GM20000 (cell line): ENCODE data around the gene COQ5.

ENCODE experiments used
- DNase-seq: peaks from one replicate; pipeline ENCODE4 v3.0.0; 2012; ENCODE audit warnings: low spot score
- TF ChIP-seq, protein P1 (sequence below): IDR thresholded peaks from 2 replicates; pipeline ENCODE4 v1.5.1; 2012; ENCODE audit warnings: mild to moderate bottlenecking, control low read depth; ENCODE audit errors: extremely low read depth, missing control alignments

Gene COQ5, protein sequence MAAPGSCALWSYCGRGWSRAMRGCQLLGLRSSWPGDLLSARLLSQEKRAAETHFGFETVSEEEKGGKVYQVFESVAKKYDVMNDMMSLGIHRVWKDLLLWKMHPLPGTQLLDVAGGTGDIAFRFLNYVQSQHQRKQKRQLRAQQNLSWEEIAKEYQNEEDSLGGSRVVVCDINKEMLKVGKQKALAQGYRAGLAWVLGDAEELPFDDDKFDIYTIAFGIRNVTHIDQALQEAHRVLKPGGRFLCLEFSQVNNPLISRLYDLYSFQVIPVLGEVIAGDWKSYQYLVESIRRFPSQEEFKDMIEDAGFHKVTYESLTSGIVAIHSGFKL

DNA sequence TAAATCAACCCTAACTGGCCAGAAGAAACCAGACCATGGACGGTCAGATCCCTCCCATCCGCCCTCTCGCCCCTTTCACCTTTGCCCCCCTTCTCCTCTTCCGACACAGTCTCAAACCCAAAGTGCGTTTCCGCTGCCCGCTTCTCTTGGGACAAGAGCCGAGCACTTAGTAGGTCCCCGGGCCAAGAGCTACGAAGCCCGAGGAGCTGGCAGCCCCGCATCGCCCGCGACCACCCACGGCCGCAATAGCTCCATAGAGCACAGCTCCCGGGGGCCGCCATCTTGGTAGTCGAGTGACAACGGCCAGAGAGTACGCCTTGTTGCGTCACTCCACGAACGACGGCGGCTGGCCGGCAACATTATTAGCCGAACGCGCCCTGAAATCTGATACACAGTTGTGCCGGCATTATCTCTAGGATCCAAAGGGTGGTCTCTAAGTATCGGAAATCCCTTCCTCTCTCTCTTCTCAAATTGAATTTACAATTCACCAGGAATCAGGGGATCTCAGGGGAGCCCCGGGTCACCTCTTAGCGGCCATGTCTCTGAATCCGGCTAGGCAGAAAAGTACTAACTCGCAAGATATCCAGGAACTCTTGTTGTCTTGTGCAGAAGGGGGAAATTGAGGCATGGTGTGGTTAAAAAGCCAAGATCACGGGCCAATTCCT is at the start of gene COQ5:
COQ5 (minus strand) TSS at position 298 of the 665 bp plus-strand sequence; CDS start at position 281, 17 bp downstream.
- DNase-seq: peak; percentile 84
- TF ChIP-seq, protein P1, sequence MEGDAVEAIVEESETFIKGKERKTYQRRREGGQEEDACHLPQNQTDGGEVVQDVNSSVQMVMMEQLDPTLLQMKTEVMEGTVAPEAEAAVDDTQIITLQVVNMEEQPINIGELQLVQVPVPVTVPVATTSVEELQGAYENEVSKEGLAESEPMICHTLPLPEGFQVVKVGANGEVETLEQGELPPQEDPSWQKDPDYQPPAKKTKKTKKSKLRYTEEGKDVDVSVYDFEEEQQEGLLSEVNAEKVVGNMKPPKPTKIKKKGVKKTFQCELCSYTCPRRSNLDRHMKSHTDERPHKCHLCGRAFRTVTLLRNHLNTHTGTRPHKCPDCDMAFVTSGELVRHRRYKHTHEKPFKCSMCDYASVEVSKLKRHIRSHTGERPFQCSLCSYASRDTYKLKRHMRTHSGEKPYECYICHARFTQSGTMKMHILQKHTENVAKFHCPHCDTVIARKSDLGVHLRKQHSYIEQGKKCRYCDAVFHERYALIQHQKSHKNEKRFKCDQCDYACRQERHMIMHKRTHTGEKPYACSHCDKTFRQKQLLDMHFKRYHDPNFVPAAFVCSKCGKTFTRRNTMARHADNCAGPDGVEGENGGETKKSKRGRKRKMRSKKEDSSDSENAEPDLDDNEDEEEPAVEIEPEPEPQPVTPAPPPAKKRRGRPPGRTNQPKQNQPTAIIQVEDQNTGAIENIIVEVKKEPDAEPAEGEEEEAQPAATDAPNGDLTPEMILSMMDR: no peak

DNA sequence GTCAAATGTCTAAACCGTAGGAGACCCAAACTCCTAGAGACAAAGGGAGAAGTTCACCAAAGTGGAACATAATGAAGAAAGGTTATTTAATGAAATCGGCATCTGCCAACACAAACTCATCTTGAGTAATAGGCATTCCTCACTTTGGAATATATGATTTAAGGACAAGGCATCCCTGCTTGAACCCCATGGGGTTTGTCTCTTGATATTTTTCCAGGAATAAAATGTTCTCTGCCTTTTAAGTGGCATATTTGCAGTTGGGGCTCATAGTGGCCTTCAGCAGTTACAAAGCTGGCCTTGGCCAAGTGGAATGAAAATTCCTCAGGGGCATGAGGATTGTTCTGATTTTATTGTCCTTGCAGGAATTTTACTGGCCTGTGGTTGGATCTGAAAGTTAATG is 45.1 kb upstream of the COQ5 start:
- TF ChIP-seq, protein P1: no peak
- DNase-seq: no peak

DNA sequence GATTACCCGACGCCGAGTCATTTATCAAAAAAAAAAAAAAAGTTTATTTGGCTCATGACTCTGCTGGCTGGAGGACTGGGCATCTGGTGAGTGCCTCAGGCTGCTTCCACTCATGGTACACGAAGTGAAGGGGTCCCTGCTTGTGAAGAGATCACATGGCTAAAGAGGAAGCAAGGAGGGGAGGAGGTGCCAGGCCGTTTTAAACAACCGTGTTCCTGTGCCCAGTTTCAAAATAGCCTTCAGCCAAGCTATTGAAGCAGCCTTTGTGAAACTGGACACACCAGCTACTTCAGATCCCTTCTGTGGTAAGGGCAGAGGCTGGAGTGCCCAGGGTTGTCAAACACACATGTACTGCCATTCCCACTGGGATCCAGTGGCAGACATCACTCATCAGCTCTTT is 44.6 kb upstream of the COQ5 start:
- DNase-seq: no peak
- TF ChIP-seq, protein P1: no peak

DNA sequence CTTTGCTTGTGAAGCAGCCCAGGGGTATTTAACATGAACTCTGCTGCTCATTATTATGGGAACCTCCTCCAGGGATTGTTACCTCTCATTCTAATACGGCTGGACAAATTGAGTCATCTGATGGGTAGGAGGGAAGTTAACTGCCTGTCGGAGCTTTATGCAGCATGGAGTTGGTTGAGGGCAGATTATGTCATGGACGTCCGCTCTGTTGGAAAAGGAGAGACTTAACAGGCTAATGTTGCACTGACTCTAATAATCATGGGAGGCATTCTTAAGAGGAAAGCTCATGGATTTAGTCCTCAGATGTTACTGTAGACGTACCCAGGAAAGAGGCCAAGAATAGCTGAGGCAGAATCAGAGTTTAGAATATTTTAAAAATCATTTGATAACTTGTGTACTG is 42.3 kb upstream of the COQ5 start:
- TF ChIP-seq, protein P1: no peak

DNA sequence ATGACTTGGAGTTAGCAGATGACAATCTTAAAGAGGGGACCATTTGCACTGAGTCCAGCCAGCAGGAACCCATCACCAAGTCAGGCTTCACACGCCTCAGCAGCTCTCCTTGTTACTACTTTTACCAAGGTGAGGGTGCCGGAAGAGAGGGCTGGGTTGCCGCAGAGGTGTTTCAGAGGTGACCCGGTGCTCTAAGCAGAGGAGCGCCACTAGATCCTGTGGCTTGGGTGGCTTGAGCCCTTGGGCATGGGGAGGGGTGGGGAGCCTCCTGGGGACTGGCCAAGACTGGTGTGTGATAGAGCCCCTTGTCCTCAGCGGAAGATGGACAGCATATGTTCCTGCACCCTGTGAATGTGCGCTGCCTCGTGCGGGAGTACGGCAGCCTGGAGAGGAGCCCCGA is 34.5 kb upstream of the COQ5 start:
- no peak for DNase-seq
- TF ChIP-seq, protein P1: no peak

More for the DNA sequence above, 42.3 kb upstream of the COQ5 start:
- no peak for DNase-seq

DNA sequence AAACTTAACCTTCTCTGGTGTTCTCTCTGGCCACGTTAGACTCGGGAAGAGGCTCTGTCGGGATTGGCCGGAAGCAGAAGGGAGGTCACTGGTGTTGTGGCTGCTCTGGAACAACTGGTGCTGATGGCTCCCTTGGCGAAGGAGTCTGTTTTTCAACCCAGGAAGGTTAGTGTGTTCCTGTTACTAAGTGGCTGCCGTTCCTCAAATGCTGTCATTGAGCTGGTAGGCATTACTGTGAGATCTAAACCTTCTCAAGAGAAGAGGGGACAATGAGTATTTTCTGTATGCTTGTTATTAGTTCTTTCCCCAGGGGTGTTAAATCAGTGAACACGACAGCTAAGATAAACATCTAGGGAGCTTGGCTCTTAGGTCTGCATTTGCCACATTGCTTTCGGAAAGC is 33.9 kb upstream of the COQ5 start:
- TF ChIP-seq, protein P1: no peak

DNA sequence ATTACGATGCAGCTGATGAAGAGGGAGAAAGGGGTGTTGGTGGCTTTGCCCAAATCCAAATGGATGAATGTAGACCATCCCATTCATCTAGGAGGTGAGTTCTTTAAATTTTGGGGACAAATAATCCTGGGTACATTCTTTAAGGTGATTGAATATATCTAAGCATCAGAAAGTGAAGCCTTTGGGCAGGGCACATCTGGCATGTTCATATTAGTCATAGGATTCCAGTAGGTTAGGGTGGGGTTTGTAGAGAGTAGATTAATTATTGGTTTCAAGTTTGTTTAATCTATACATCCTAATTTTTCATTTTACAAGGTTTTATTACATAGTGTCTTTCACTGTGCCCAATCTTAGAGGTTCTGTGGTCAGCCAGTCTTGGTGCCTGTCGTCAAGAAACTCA is 28.6 kb upstream of the COQ5 start:
- TF ChIP-seq, protein P1: no peak
- DNase-seq: no peak

More for the DNA sequence above, 33.9 kb upstream of the COQ5 start:
- no peak for DNase-seq
